NCI-H146 (cell line): ENCODE results near the gene RUNX3.

ENCODE experiments used
- DNase-seq: peaks from one replicate; lab custom pipeline; 2025; lab: John Stamatoyannopoulos, UW

The RUNX3 gene

DNA sequence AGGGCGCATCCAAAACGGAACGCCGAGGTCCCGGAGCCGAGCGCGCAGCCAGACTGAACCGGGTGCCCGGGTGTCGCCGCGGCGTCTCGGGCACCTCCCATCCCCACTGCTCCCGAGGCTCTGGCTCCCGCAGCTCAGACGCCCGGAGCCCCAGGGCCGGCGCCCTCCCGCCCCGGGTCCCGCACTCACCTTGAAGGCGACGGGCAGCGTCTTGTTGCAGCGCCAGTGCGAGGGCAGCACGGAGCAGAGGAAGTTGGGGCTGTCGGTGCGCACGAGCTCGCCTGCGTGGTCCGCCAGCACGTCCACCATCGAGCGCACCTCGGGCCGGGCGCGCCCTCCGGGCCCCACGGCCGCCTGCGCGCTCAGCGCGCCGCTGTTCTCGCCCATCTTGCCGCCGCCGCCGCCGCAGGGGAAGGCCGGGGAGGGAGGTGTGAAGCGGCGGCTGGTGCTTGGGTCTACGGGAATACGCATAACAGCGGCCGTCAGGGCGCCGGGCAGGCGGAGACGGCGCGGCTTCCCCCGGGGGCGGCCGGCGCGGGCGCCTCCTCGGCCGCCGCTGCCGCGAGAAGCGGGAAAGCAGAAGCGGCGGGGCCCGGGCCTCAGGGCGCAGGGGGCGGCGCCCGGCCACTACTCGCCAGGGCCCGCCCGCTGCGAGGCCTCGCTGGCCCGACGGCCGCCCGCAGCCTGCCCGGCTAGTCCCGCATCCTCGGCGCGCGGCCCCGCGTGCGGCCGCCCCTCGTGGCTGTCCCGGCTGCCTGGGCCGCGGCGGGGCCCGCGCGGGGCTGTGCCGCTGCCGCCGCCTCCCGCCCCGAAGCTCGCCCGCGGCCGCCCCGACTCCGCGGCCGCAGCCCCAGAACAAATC, 447 bp downstream of the RUNX3 start:
- peak; percentile 52 for DNase-seq

DNA sequence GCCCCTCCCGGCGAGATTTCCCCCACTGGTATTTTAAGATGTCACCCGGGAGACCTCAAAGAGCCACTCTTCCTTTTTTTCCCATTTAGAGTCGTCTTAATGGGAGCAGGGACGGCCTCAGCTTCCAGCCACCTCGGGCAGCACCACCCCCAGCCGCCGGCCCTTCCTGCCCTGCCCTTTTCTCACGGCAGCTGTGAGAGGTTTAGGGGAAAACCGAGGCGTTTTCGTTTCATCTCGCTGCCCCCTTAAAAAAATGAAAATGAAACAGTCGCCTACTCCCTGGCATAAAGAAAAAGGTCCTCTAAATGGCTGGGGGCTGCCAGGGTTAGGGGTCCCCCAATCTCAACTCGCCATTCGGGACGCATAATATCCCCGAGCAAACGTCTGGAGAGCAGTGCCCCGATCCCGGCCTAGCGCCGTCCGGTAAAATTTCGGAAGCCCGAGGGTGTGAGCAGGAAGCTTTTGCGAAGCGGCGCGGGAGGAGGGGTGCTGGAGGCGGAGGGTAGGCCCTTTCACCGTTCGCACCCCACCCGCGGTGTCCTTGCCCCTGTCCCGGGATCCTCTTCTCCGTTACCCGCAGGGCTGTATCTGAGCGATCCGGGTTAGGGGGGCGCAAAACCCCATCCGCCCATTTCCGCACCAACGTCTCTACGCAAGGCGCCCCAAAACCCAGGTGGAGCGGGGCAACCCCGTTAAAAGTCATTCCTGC, 1.2 kb downstream of the RUNX3 start:
- no peak for DNase-seq

GRCh38 chr1:24927988-24928688, 1.9 kb downstream of the RUNX3 start:
- no peak for DNase-seq

GRCh38 chr1:24927473-24927872, 2.6 kb downstream of the RUNX3 start:
- DNase-seq: no peak

DNA sequence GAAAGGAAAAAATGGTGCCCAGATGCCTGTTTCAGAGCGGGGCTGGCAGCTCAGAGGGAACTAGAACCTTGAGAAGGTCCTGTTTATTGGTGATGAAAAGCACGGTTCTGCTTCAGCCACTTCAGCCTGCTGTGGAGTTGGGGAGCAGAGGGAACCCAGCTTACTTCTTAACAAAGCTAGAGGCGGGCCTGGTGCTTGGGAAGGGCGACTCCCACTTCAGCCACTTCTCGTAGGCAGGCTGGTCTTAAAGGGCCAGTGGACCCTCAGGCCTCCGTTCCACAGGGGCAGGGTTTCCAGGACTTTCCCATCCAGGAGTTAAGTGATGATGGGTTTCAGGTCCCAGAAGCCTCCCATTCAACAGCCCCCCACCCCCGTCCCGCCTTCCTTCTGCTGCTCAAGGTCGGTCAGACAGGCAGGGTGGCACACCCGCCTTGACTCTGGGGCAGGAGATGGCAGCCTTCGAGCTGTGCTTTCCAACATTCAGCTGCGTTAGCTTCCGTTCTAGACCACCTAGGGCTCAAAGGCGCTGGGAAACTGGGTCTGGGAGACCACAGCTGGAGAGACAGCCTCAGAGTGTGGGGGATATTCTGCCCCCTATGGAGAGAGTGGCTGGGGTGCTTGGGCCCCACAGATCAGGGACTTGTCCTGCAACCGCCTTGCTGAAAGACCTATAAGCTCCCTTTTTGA, 3.4 kb downstream of the RUNX3 start:
- DNase-seq: no peak

GRCh38 chr1:24925963-24926362, 4.1 kb downstream of the RUNX3 start:
- DNase-seq: no peak

GRCh38 chr1:24925082-24925779, 4.8 kb downstream of the RUNX3 start:
- DNase-seq: no peak

- no peak for DNase-seq
Observed at GRCh38 chr1:24923485-24924113, 6.5 kb downstream of the RUNX3 start.

DNA sequence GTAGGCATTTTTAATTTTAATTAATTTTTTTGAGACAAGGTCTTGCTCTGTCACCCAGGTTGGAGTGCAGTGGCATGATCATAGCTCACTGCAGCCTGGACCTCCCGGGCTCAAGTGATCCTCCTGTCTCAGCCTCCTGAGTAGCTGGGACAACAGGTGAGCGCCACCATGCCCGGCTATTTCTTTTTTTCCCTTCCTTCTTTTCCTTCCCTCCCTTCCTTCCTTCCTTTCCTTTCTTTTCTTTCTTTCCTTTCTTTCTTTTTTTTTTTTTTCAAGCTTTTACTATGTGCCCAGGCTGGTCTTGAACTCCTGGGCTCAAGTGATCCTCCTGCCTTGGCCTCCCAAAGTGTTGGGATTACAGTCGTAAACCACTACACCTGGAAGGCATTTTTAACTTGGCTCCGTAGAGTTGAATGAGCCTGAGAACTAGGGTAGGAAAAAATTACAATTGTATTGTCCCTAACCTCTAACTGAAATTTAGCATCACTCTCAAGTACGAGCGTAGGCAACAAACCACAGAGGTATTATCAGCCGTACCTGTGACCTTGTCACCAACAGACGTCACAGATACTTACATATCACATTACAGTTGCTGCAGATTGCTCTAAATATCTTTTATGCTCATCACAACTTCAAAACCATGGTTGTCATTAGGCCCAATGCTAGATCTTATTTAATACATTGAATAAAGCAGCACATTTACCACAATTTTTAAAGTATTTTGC, 8.0 kb downstream of the RUNX3 start:
- DNase-seq: no peak

- no peak for DNase-seq
Observed at GRCh38 chr1:24921412-24921811, 8.7 kb downstream of the RUNX3 start.

GRCh38 chr1:24920533-24920925, 9.5 kb downstream of the RUNX3 start:
- DNase-seq: no peak

GRCh38 chr1:24919791-24920532, 10.1 kb downstream of the RUNX3 start:
- no peak for DNase-seq

GRCh38 chr1:24918995-24919605, 11.0 kb downstream of the RUNX3 start:
- no peak for DNase-seq

DNA sequence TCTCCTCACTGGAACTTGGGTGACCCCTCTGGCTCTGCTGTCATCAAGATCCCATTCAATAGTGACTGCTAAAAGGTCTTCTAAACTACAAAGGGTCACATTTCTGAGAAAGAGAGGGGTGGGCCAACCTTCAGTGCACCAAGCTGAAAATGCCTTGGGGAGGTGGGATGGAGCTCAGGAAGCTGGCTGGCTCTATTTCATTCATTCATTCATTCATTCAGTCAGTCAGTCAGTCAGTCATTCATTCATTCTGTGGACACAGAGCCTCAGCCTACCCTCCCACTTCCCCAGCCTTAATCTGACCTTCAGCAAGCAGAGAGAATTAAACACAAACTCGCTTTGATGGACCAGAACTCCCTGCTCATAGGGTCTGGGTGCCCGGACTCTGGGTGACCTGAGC, 11.7 kb downstream of the RUNX3 start:
- DNase-seq: no peak

- no peak for DNase-seq
Observed at GRCh38 chr1:24917327-24918074, 12.6 kb downstream of the RUNX3 start.

DNA sequence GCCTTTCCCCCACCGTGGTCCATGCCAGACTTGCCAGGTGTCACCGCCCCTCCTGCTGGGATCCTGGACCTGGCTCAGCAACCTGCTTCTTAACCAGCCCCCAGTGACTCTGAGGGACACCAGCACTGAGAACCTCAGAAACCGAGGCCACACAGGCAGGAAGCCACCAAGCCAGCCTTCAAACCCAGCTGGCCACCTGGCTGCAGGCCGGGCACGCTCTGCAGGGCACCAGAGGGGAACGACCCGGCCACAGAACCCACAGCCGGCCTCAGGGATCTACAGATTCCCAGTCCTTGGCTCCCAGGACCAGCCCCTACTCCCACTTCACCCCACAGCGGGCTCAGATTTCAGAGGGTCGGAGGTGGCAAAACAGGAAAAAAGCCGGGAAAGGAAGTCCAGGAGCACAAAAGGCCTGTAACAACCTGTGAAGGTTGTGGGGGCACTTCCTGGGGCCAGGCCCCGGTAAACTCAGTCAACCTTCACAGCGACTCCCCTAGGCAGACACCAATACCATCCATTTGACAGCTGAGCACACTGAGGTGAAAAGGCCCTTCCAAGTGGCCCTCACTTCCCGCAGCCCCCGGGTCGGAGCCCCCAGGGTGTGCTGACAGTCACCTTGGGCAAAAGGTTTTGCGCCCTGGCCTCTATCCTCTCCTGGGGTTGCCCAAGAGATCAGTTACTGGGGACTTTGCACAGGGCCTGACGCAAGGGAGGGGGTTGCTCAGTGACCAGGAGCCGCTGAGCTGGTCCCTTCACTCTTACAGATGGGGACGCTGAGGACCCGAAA, 14.1 kb downstream of the RUNX3 start:
- DNase-seq: no peak

- DNase-seq: no peak
Observed at GRCh38 chr1:24914226-24915069, 15.6 kb downstream of the RUNX3 start.
